Upper lobe of right lung (tissue), 1 donor: ENCODE results near the gene FGF19. TPM values are rescaled to one million over a fixed set of nuclear protein-coding genes. Genes with fewer than 3 reads are reported as not detected.

Experiments used
- ATAC-seq: fragments of 200-7000 bp; cut with Tn5 transposase; one replicate; pipeline ENCODE4 v1.9.1; 2020; ENCODE audit warnings: mild to moderate bottlenecking, moderate library complexity
- DNase-seq: peaks from one replicate; pipeline ENCODE4 v3.0.0-alpha.2; 2020
- H3K27ac ChIP-seq: fragments of 200-600 bp; one replicate; pipeline ENCODE4 v1.8.0; 2022
- H3K27me3 ChIP-seq: fragments of 200-600 bp; one replicate; pipeline ENCODE4 v1.8.0; 2022; ENCODE audit warnings: mild to moderate bottlenecking
- H3K36me3 ChIP-seq: fragments of 200-600 bp; one replicate; pipeline ENCODE4 v1.8.0; 2022
- H3K4me1 ChIP-seq: fragments of 200-600 bp; one replicate; pipeline ENCODE4 v1.8.0; 2022
- H3K4me3 ChIP-seq: fragments of 200-600 bp; one replicate; pipeline ENCODE4 v1.8.0; 2022; ENCODE audit warnings: mild to moderate bottlenecking
- H3K9me3 ChIP-seq: fragments of 200-600 bp; one replicate; pipeline ENCODE4 v1.8.0; 2022
- intact Hi-C: fragments of 100-400 bp; cut with DNase I; formaldehyde crosslinking; loops from one replicate; pipeline ENCODE4 v1.11.0; 2022
- total RNA-seq: library from RNA; stranded (reverse); fragmentation: NEBNext Ultra II Directional; extraction: Animal tissue kit (Norgen Biotek cat#: 25700); gene quantifications from one replicate; pipeline ENCODE4 v1.2.1, GENCODE V29; 2021
- TF ChIP-seq, protein P1 (sequence below): fragments of 200-600 bp; IDR thresholded peaks from one replicate; pipeline ENCODE4 v1.8.0; 2022; ENCODE audit warnings: antibody characterized with exemption
- donor health status: DM: no; HTN: yes; CAD: no; lungs with severe emphysema.

FGF19 gene
- total RNA-seq, 1 donor from 2014 or later = not detected

DNA sequence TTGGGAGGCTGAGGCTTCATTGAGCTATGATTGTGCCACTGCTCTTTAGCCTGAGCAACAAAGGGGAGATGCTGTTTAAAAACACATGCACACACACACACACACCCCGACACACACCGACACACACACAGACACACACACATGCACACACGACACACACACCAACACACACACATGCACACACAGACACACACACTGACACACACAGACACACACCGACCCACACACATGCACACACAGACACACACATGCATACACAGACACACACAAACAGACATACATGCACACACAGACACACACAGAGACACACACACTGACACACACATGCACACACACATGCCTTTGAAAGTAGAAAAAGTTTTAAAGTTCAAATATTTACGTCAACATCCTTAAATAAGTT, 23.1 kb downstream of the FGF19 start:
- no peaks in the 10 kb centered on the region for H3K36me3 ChIP-seq
- no peaks in the 10 kb centered on the region for H3K9me3 ChIP-seq
- no peak overlapping the region for H3K4me3 ChIP-seq
- no peak overlapping the region for H3K27ac ChIP-seq
- H3K27me3 ChIP-seq = peaks cover 3% of the 10 kb centered on the region
- peak; percentile 10 for DNase-seq
- intact Hi-C loops = loop anchor here (10.0 kb wide), 2 partner anchors 204 to 514 kb away; no protein-coding TSS in a partner anchor
- H3K4me1 ChIP-seq = peaks cover 2% of the 10 kb centered on the region
- ATAC-seq = no peak
- TF ChIP-seq, protein P1, sequence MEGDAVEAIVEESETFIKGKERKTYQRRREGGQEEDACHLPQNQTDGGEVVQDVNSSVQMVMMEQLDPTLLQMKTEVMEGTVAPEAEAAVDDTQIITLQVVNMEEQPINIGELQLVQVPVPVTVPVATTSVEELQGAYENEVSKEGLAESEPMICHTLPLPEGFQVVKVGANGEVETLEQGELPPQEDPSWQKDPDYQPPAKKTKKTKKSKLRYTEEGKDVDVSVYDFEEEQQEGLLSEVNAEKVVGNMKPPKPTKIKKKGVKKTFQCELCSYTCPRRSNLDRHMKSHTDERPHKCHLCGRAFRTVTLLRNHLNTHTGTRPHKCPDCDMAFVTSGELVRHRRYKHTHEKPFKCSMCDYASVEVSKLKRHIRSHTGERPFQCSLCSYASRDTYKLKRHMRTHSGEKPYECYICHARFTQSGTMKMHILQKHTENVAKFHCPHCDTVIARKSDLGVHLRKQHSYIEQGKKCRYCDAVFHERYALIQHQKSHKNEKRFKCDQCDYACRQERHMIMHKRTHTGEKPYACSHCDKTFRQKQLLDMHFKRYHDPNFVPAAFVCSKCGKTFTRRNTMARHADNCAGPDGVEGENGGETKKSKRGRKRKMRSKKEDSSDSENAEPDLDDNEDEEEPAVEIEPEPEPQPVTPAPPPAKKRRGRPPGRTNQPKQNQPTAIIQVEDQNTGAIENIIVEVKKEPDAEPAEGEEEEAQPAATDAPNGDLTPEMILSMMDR = no peak

DNA sequence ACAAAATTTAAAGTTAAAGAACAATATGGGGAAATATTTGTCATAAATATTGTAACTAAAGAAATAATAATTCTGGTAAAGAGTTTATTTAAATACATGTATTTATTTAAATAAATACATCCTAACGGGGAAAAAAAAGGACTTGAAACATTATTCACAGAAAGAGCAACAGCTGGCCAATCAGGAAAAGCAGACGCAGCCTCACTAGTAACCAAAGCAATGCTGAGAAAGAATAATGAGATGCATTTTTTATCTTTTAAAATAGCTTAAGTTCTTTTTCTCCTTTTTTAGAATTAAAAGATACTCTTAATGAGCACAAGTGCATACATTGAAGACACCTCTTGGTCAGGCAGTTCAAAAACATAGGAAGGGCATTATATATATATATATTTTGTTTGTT, 26.1 kb downstream of the FGF19 start:
- no peak for ATAC-seq
- Histone ChIP-seq H3K4me1 (peaks cover 10% of the 10 kb centered on the region), H3K4me3 (no peak overlapping the region), H3K27ac (no peak overlapping the region), H3K27me3 (no peaks in the 10 kb centered on the region), H3K36me3 (peaks cover 2% of the 10 kb centered on the region), H3K9me3 (no peaks in the 10 kb centered on the region)
- TF ChIP-seq, protein P1 = no peak
- intact Hi-C loops = no loop called here
- no peak for DNase-seq

DNA sequence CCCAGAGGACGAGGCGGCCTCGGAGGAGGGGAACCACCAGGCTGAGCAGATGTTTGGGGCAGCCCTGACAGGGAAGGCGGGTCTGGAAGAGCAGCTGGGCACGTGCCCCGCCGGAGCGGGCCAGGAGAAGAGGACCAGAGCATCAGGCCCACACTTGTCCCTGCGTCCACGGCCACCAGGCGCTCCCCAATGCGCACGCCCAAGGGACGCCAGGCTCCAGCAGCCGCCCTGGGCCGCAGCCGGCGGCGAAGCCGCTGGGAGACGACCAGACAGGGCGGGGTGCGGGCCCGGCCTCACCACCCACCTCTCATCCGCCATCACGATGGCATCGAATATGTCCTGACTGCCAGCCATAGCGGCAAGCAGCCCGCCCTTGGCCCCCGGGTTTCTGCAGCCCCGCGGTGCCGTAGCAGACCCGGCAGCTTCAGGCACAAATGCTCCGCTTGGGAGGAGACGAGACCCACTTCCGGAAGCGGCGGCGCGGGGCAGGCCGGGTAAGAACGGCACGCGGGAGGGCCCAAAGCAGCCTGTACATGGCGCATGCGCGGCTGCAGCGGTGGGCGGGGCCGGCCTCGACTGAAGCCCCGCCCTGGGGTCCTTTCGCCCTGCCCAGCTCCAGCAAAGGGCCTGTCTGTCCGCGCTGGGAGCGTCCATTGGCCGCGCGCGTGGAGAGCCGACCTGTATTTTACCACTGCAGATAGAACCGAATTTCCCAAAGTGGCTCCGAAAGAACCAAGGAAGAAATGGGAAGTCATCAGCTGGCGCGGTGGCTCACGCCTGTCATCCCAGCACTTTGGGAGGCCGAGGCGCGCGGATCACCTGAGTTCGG, 28.7 kb downstream of the FGF19 start, which contains the start of gene LTO1:
LTO1 (minus strand) TSS at position 468 of the 829 bp plus-strand sequence; CDS start at position 354, 114 bp downstream.
- intact Hi-C loops = no loop called here
- TF ChIP-seq, protein P1 = no peak
- Histone ChIP-seq H3K36me3 (peaks cover 26% of the 10 kb centered on the region), H3K9me3 (no peaks in the 10 kb centered on the region), H3K27me3 (no peaks in the 10 kb centered on the region), H3K27ac (peak within 1 kb of the TSS; percentile 89), H3K4me3 (peak within 1 kb of the TSS; percentile 100), H3K4me1 (peaks cover 10% of the 10 kb centered on the region)
- peak; percentile 98 for DNase-seq
- peak; percentile 100 for ATAC-seq

DNA sequence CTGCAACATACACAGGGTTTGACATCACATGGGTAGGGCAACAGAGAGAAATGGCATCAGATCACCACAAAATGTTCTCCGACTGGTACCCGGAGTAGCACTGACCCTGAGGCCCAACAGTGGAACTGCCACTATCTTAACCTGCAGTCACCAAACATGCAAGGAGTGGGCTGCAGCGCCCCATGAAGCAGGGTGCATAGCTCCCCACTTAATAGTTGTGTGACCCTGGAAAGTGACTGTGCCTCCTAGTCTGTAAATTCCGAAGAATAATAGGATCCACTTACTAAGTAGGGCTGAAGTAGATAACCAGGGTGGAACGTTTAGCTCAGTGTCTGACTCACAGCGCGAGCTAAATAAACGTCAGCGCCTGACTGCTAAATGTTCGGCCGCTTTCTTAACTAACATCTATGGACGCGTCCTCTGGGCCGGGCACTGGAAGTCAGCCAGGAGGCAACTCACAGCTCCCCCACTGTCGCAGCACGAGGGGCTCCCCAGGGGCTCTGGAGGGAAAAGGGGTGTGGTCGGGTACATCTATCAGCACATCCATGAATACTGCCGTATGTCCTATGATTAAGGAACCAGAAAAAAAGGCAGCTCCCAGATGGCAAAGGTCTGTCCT, 29.4 kb downstream of the FGF19 start:
- H3K4me1 ChIP-seq = peaks cover 10% of the 10 kb centered on the region
- H3K27ac ChIP-seq = peak overlapping the region; percentile 89
- DNase-seq = peak; percentile 66
- peak overlapping the region; percentile 100 for H3K4me3 ChIP-seq
- peaks cover 28% of the 10 kb centered on the region for H3K36me3 ChIP-seq
- no peaks in the 10 kb centered on the region for H3K27me3 ChIP-seq
- intact Hi-C loops = no loop called here
- H3K9me3 ChIP-seq = no peaks in the 10 kb centered on the region
- TF ChIP-seq, protein P1 = no peak
- ATAC-seq = no peak

DNA sequence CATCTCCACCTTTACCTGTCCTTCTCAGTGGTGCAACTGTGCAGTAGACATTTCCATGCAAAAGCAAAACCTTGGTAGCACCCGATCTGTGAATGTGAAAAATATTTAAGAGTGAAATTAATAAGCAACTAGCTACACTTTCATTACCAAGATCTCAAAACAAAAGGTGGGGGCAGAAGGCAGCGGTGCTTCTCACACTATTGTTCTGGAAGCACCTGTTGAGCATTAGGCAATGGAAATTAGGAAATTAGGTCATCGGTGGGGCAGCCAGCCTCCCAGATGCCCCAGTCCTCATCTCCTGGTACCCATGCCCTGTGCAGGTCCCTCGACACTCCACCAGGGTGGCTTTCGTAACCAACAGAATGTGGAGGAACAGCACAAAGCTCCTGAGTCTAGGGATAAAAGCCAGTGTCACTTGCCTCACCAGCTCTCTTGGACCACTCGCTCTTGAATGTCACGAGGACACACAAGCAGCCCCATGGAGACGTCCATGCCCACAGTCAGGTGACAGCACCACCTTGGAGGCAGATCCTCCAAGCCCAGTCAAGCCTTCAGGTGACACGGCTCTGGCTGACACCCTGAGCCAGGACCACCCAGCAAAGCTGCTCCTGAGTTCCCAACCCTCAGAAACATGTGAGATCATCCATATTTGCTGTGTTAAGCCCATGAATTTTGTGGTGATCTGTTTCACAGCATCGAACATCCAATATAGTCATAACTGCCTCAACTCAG, 31.9 kb downstream of the FGF19 start:
- Histone ChIP-seq H3K9me3 (no peaks in the 10 kb centered on the region), H3K4me1 (peaks cover 10% of the 10 kb centered on the region), H3K27me3 (no peaks in the 10 kb centered on the region), H3K4me3 (no peak overlapping the region), H3K27ac (no peak overlapping the region), H3K36me3 (peaks cover 43% of the 10 kb centered on the region)
- intact Hi-C loops = no loop called here
- DNase-seq = no peak
- no peak for ATAC-seq
- TF ChIP-seq, protein P1 = no peak
